IMR-90 (cell line): ENCODE results near the gene ARHGAP12. TPM values are rescaled to one million over a fixed set of nuclear protein-coding genes. Genes with fewer than 3 reads are reported as not detected.

ENCODE experiments used
- ATAC-seq: fragments of 200-7000 bp; cut with Tn5 transposase; 2 replicates; pipeline ENCODE4 v1.9.1; 2020; ENCODE audit warnings: low read depth, mild to moderate bottlenecking, moderate library complexity
- BruUV-seq: library from RNA; stranded (reverse); fragments of 400-500 nt; replicated peaks from 2 replicates; lab custom pipeline; 2021; lab: Mats Ljungman, UMichigan
- CTCF ChIA-PET: fragments of 300-600 bp; formaldehyde crosslinking; extraction: SDS; loops from one replicate; lab custom pipeline; 2021; ENCODE audit warnings: antibody characterized with exemption; lab: Yijun Ruan, JAX
- POLR2A ChIA-PET: fragments of 300-600 bp; sonication (Branson Sonifier 250); formaldehyde crosslinking; loops from one replicate; lab custom pipeline; 2022; ENCODE audit warnings: antibody characterized with exemption; ENCODE audit not compliant: unreplicated experiment; lab: Charles Lee
- DNase-seq: peaks from one replicate; pipeline ENCODE4 v3.0.0; 2013
- H2AFZ ChIP-seq: replicated peaks from 2 replicates; pipeline ENCODE3; 2013; ENCODE audit warnings: low read length, mild to moderate bottlenecking; ENCODE audit not compliant: poor library complexity
- H2AK5ac ChIP-seq: 2 replicates; pipeline ENCODE4 v1.6.1; 2013; ENCODE audit warnings: low read depth, low read length, inconsistent platforms
- H2AK9ac ChIP-seq: replicated peaks from 2 replicates; pipeline ENCODE3; 2013; ENCODE audit warnings: mild to moderate bottlenecking, low read depth, low read length, moderate library complexity; ENCODE audit not compliant: poor library complexity
- H2BK120ac ChIP-seq: 2 replicates; pipeline ENCODE4 v1.6.1; 2013; ENCODE audit warnings: low read depth, low read length, inconsistent platforms
- H2BK15ac ChIP-seq: 3 replicates; pipeline ENCODE4 v1.6.1; 2013; ENCODE audit warnings: low read depth, low read length, inconsistent platforms
- H2BK20ac ChIP-seq: 2 replicates; pipeline ENCODE4 v1.6.1; 2013; ENCODE audit warnings: low read depth, mild to moderate bottlenecking, inconsistent platforms, low read length, moderate library complexity
- H2BK5ac ChIP-seq: 2 replicates; pipeline ENCODE4 v1.6.1; 2013; ENCODE audit warnings: mild to moderate bottlenecking, low read depth, low read length, inconsistent platforms; ENCODE audit not compliant: poor library complexity, severe bottlenecking
- H3K14ac ChIP-seq: replicated peaks from 2 replicates; pipeline ENCODE4 v1.6.1; 2013; ENCODE audit warnings: low read depth, low read length, inconsistent platforms
- H3K18ac ChIP-seq: 2 replicates; pipeline ENCODE4 v1.6.1; 2013; ENCODE audit warnings: low read depth, low read length, control low read depth
- H3K23ac ChIP-seq: 2 replicates; pipeline ENCODE4 v1.6.1; 2013; ENCODE audit warnings: low read depth, low read length, inconsistent platforms
- H3K27ac ChIP-seq: 2 replicates; pipeline ENCODE4 v1.5.1; 2013; ENCODE audit warnings: mild to moderate bottlenecking, control low read depth, low read length; ENCODE audit not compliant: insufficient read depth
- H3K27me3 ChIP-seq: 2 replicates; pipeline ENCODE4 v1.6.1; 2013; ENCODE audit warnings: low read length; ENCODE audit not compliant: control insufficient read depth, insufficient read depth
- H3K36me3 ChIP-seq: 2 replicates; pipeline ENCODE4 v1.6.1; 2013; ENCODE audit warnings: low read length, mixed read lengths; ENCODE audit not compliant: control insufficient read depth, insufficient read depth
- H3K4ac ChIP-seq: 2 replicates; pipeline ENCODE4 v1.6.1; 2013; ENCODE audit warnings: low read depth, low read length, inconsistent platforms
- H3K4me1 ChIP-seq: 2 replicates; pipeline ENCODE4 v1.6.1; 2013; ENCODE audit warnings: low read length, mixed read lengths; ENCODE audit not compliant: control insufficient read depth, insufficient read depth
- H3K4me2 ChIP-seq: 2 replicates; pipeline ENCODE4 v1.6.1; 2013; ENCODE audit warnings: low read depth, mild to moderate bottlenecking, control low read depth, low read length, moderate library complexity
- H3K4me3 ChIP-seq: 2 replicates; pipeline ENCODE4 v1.5.1; 2013; ENCODE audit warnings: low read depth, mild to moderate bottlenecking, control low read depth, low read length, moderate library complexity; ENCODE audit not compliant: insufficient read depth
- H3K56ac ChIP-seq: 2 replicates; pipeline ENCODE4 v1.6.1; 2013; ENCODE audit warnings: low read length, inconsistent platforms; ENCODE audit not compliant: insufficient read depth; ENCODE audit errors: extremely low read depth
- H3K79me1 ChIP-seq, 2 experiments: 2 replicates each; pipeline ENCODE4 v1.6.1; 2013; ENCODE audit warnings: low read length in 2 of 2, inconsistent platforms in 1 of 2, low read depth in 1 of 2
- H3K9ac ChIP-seq: 2 replicates; pipeline ENCODE4 v1.6.1; 2013; ENCODE audit warnings: low read depth, low read length, control low read depth
- H3K9me1 ChIP-seq: 2 replicates; pipeline ENCODE4 v1.6.1; 2013; ENCODE audit warnings: low read length, inconsistent platforms; ENCODE audit not compliant: insufficient read depth
- H3K9me3 ChIP-seq: 2 replicates; pipeline ENCODE4 v1.6.1; 2013; ENCODE audit warnings: low read length; ENCODE audit not compliant: control insufficient read depth, insufficient read depth
- H4K20me1 ChIP-seq: 2 replicates; pipeline ENCODE4 v1.6.1; 2013; ENCODE audit warnings: low read length, inconsistent platforms; ENCODE audit not compliant: insufficient read depth
- H4K5ac ChIP-seq: 2 replicates; pipeline ENCODE4 v1.6.1; 2013; ENCODE audit warnings: mild to moderate bottlenecking, low read depth, low read length, control low read depth
- H4K8ac ChIP-seq, 2 experiments: 2 replicates each; pipeline ENCODE4 v1.6.1; 2013; ENCODE audit warnings: low read depth in 2 of 2, low read length in 2 of 2, control low read depth in 1 of 2, inconsistent platforms in 1 of 2
- H4K91ac ChIP-seq: 2 replicates; pipeline ENCODE4 v1.6.1; 2013; ENCODE audit warnings: low read depth, low read length, inconsistent platforms; ENCODE audit not compliant: insufficient read depth
- BHLHE40 ChIP-seq: fragments of 150-350 bp; IDR thresholded peaks from 2 replicates; pipeline ENCODE4 v1.6.1; 2016; ENCODE audit warnings: mild to moderate bottlenecking, low read depth, low read length
- CEBPB ChIP-seq: IDR thresholded peaks from 2 replicates; pipeline ENCODE4 v1.6.1; 2012; ENCODE audit warnings: low read depth, low read length, improper control_type of control experiment
- CHD1 ChIP-seq: IDR thresholded peaks from 2 replicates; pipeline ENCODE4 v1.6.1; 2012; ENCODE audit warnings: low read depth, low read length, improper control_type of control experiment
- FOS ChIP-seq: fragments of 150-350 bp; IDR thresholded peaks from 2 replicates; pipeline ENCODE4 v1.6.1; 2016; ENCODE audit warnings: low read depth, low read length
- MAFK ChIP-seq: IDR thresholded peaks from 2 replicates; pipeline ENCODE4 v1.6.1; 2012; ENCODE audit warnings: low read depth, low read length, improper control_type of control experiment
- MAZ ChIP-seq: IDR thresholded peaks from 2 replicates; pipeline ENCODE4 v1.6.1; 2012; ENCODE audit warnings: low read depth, mild to moderate bottlenecking, low read length, improper control_type of control experiment, moderate library complexity, borderline replicate concordance
- MXI1 ChIP-seq: IDR thresholded peaks from 2 replicates; pipeline ENCODE4 v1.6.1; 2012; ENCODE audit warnings: low read depth, mild to moderate bottlenecking, low read length, moderate library complexity, borderline replicate concordance
- NFE2L2 ChIP-seq: fragments of 150-350 bp; IDR thresholded peaks from 2 replicates; pipeline ENCODE4 v1.6.1; 2016; ENCODE audit warnings: low read depth, mild to moderate bottlenecking, low read length
- POLR2A ChIP-seq: IDR thresholded peaks from 2 replicates; pipeline ENCODE4 v1.6.1; 2012; ENCODE audit warnings: mild to moderate bottlenecking, low read depth, low read length
- RAD21 ChIP-seq: IDR thresholded peaks from 2 replicates; pipeline ENCODE4 v1.6.1; 2012; ENCODE audit warnings: low read length, improper control_type of control experiment
- RCOR1 ChIP-seq: IDR thresholded peaks from 2 replicates; pipeline ENCODE4 v1.6.1; 2012; ENCODE audit warnings: mild to moderate bottlenecking, low read length, improper control_type of control experiment; ENCODE audit not compliant: insufficient replicate concordance
- RFX5 ChIP-seq: IDR thresholded peaks from 2 replicates; pipeline ENCODE4 v1.8.0; 2012; ENCODE audit warnings: low read depth, mild to moderate bottlenecking, low read length, moderate library complexity
- SMC3 ChIP-seq: fragments of 150-350 bp; IDR thresholded peaks from 2 replicates; pipeline ENCODE4 v1.6.1; 2016; ENCODE audit warnings: low read depth, mild to moderate bottlenecking, antibody characterized with exemption, low read length, moderate library complexity
- WGBS, 2 experiments: methylation state at CpG; one replicate each; pipeline versions ENCODE4 v1.1.5 to v1.1.7; 2013; ENCODE audit warnings: missing lambda C conversion rate in 2 of 2; ENCODE audit not compliant: insufficient read length in 1 of 2; ENCODE audit errors: extremely low coverage in 2 of 2; 5-methylcytosine and 5-hydroxymethylcytosine counted together
- dilution Hi-C: fragments of 300-500 bp; cut with HindIII; formaldehyde crosslinking; loops from one replicate; pipeline ENCODE4 v1.14.3; 2018; ENCODE audit warnings: low sequenced_read_pairs; ENCODE audit not compliant: unreplicated experiment
- in situ Hi-C: fragments of 300-500 bp; cut with MboI; formaldehyde crosslinking; loops from 3 replicates; pipeline ENCODE4 v1.14.3; 2019; ENCODE audit warnings: low sequenced_read_pairs, inconsistent platforms, mixed read lengths
- intact Hi-C: fragments of 100-400 bp; cut with micrococcal nuclease; formaldehyde crosslinking; loops from 2 replicates; pipeline ENCODE4 v1.10.0; 2022
- polyA plus RNA-seq, 3 experiments: library from polyadenylated mRNA; depleted of rRNA; stranded (reverse); fragments of >200 nt; gene quantifications; 2 replicates each; pipeline ENCODE4 v1.2.3, GENCODE V29; 2012; ENCODE audit warnings: low replicate concordance in 1 of 3
- total RNA-seq: library from RNA; depleted of rRNA; stranded (reverse); fragments of >200 nt; gene quantifications from 2 replicates; pipeline ENCODE4 v1.2.3, GENCODE V29; 2012
- TF ChIP-seq, protein P1 (sequence below): fragments of 150-350 bp; IDR thresholded peaks from 2 replicates; pipeline ENCODE4 v1.6.1; 2017; ENCODE audit warnings: mild to moderate bottlenecking, antibody characterized with exemption, low read length, low read depth
- TF ChIP-seq, protein P2 (sequence below): fragments of 150-350 bp; IDR thresholded peaks from 2 replicates; pipeline ENCODE4 v1.6.1; 2016; ENCODE audit warnings: low read depth, mild to moderate bottlenecking, low read length, moderate library complexity, borderline replicate concordance
- TF ChIP-seq, protein P3 (sequence below): conservative IDR thresholded peaks from 2 replicates; pipeline ENCODE4 v1.5.1; 2012; ENCODE audit warnings: mild to moderate bottlenecking, low read depth, low read length, improper control_type of control experiment

ARHGAP12 gene
- total and polyA plus RNA-seq, 2 of the 4 experiments (the other 2 are of a cell fraction), result 9.0 to 28.5 TPM

DNA sequence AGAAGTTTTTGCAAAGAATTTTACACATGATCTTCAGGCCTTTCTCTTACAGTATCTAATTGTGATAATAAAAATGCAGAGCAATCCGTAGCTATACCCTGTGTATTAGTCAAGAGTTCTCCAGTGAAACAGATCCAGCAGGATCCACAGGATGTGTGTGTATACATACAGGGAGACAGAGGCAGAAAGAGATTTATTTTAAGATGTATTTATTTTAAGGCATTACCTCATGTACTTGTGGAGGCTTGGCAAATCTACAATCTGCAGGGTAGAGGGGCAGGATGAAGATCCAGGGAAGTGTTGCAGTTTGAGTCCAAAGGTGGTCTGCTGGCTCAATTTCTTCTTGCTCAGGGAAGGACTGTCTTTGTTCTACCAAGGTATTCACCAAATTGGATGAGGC, 41.7 kb downstream of the ARHGAP12 start:
- in situ Hi-C loops (no loop called here), dilution Hi-C loops (no loop called here), intact Hi-C loops (loop anchor here (5.0 kb wide), 1 partner anchor 35 kb away; no protein-coding TSS in a partner anchor)
- Histone ChIP-seq H4K20me1 (peaks cover 10% of the 10 kb centered on the region; the same call in 1 of the 2 replicates), H3K36me3 (no peaks in the 10 kb centered on the region), H2AK9ac (no peak overlapping the region), H3K4ac (no peak overlapping the region), H2BK120ac (no peak overlapping the region), H3K14ac (no peak overlapping the region; the same call in 1 of the 2 replicates), H3K9ac (no peak overlapping the region), H3K27me3 (no peaks in the 10 kb centered on the region), H3K18ac (no peak overlapping the region), H2BK20ac (no peak overlapping the region), H4K91ac (no peak overlapping the region), H2BK5ac (no peak overlapping the region), H4K5ac (no peak overlapping the region), H3K9me3 (no peaks in the 10 kb centered on the region), H4K8ac (peak overlapping the region in 1 of 2 experiments; percentile 24; a peak in 1 of 4 replicates), H3K23ac (no peak overlapping the region), H3K4me2 (peak overlapping the region; percentile 65; the same call in 1 of the 2 replicates), H3K27ac (no peak overlapping the region), H3K4me1 (peaks cover 12% of the 10 kb centered on the region), H2BK15ac (no peak overlapping the region), H3K56ac (no peak overlapping the region), H2AFZ (no peak overlapping the region), H3K4me3 (no peak overlapping the region), H3K79me1 (peaks cover 25 to 56% of the 10 kb centered on the region in 2 experiments), H3K9me1 (peaks cover 3% of the 10 kb centered on the region), H2AK5ac (no peak overlapping the region)
- CTCF ChIA-PET, result no interaction called here
- ATAC-seq (peak; percentile 92), DNase-seq (peak; percentile 81)
- no CpG with 5 or more reads among the region's 1 CpG for WGBS, 2 experiments
- POLR2A ChIA-PET, result no interaction called here
- no peak for TF ChIP-seq MXI1
- no peak for TF ChIP-seq RCOR1
- TF ChIP-seq, protein P1, sequence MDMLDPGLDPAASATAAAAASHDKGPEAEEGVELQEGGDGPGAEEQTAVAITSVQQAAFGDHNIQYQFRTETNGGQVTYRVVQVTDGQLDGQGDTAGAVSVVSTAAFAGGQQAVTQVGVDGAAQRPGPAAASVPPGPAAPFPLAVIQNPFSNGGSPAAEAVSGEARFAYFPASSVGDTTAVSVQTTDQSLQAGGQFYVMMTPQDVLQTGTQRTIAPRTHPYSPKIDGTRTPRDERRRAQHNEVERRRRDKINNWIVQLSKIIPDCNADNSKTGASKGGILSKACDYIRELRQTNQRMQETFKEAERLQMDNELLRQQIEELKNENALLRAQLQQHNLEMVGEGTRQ, result no peak
- TF ChIP-seq FOS, result no peak
- TF ChIP-seq, protein P2, sequence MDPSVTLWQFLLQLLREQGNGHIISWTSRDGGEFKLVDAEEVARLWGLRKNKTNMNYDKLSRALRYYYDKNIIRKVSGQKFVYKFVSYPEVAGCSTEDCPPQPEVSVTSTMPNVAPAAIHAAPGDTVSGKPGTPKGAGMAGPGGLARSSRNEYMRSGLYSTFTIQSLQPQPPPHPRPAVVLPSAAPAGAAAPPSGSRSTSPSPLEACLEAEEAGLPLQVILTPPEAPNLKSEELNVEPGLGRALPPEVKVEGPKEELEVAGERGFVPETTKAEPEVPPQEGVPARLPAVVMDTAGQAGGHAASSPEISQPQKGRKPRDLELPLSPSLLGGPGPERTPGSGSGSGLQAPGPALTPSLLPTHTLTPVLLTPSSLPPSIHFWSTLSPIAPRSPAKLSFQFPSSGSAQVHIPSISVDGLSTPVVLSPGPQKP, result no peak
- no peak for TF ChIP-seq CHD1
- no peak for TF ChIP-seq NFE2L2
- no peak for TF ChIP-seq CEBPB
- TF ChIP-seq RFX5, result no peak
- TF ChIP-seq, protein P3, sequence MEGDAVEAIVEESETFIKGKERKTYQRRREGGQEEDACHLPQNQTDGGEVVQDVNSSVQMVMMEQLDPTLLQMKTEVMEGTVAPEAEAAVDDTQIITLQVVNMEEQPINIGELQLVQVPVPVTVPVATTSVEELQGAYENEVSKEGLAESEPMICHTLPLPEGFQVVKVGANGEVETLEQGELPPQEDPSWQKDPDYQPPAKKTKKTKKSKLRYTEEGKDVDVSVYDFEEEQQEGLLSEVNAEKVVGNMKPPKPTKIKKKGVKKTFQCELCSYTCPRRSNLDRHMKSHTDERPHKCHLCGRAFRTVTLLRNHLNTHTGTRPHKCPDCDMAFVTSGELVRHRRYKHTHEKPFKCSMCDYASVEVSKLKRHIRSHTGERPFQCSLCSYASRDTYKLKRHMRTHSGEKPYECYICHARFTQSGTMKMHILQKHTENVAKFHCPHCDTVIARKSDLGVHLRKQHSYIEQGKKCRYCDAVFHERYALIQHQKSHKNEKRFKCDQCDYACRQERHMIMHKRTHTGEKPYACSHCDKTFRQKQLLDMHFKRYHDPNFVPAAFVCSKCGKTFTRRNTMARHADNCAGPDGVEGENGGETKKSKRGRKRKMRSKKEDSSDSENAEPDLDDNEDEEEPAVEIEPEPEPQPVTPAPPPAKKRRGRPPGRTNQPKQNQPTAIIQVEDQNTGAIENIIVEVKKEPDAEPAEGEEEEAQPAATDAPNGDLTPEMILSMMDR, result no peak
- no peak for TF ChIP-seq MAFK
- TF ChIP-seq POLR2A, result no peak
- TF ChIP-seq RAD21, result no peak
- no peak for TF ChIP-seq MAZ
- TF ChIP-seq BHLHE40, result no peak
- TF ChIP-seq SMC3, result no peak
- no TSS peak for BruUV-seq
